Left lung (tissue), 10 donors: ENCODE data around the gene PTGFR. TPM values are rescaled to one million over a fixed set of nuclear protein-coding genes. Genes with fewer than 3 reads are reported as not detected.

Source experiments
- ATAC-seq: fragments of 200-7000 bp; cut with Tn5 transposase; one replicate; pipeline ENCODE4 v1.9.1; 2020; ENCODE audit warnings: moderate library complexity
- DNase-seq, 4 donors: peaks; one replicate each; pipeline ENCODE4 v3.0.0-alpha.2; 2013 to 2020
- H3K27ac ChIP-seq, 2 donors: fragments of 200-600 bp; sonication (generic) in 1 of 2; one replicate each; pipeline versions ENCODE4 v1.5.0 to v1.8.0; 2020 to 2021
- H3K27me3 ChIP-seq, 2 donors: fragments of 200-600 bp; sonication (generic) in 1 of 2; one replicate each; pipeline versions ENCODE4 v1.5.0 to v1.8.0; 2020 to 2021
- H3K36me3 ChIP-seq, 2 donors: fragments of 200-600 bp; sonication (generic) in 1 of 2; one replicate each; pipeline versions ENCODE4 v1.5.0 to v1.8.0; 2020 to 2021
- H3K4me1 ChIP-seq, 2 donors: fragments of 200-600 bp; one replicate each; pipeline ENCODE4 v1.8.0; 2021
- H3K4me3 ChIP-seq, 2 donors: fragments of 200-600 bp; sonication (generic) in 1 of 2; one replicate each; pipeline versions ENCODE4 v1.5.0 to v1.8.0; 2020 to 2021; ENCODE audit warnings: mild to moderate bottlenecking in 1 of 2
- H3K9me3 ChIP-seq, 2 donors: fragments of 200-600 bp; sonication (generic) in 1 of 2; one replicate each; pipeline versions ENCODE4 v1.5.0 to v1.8.0; 2020 to 2021
- intact Hi-C, 2 donors: fragments of 100-400 bp; cut with DNase I; formaldehyde crosslinking; loops; one replicate each; pipeline versions ENCODE4 v1.11.2 to v1.14.2; 2022
- polyA plus RNA-seq, 6 donors: library from polyadenylated mRNA; unstranded; fragments of 120-200 nt; gene quantifications; one replicate each; pipeline ENCODE4 v1.2.1, GENCODE V29; 2013; ENCODE audit not compliant: insufficient read length in 6 of 6
- total RNA-seq, 2 donors: library from RNA; stranded (reverse); fragmentation: NEBNext Ultra II Directional; extraction: Animal tissue kit (Norgen Biotek cat#: 25700); gene quantifications; one replicate each; pipeline ENCODE4 v1.2.1, GENCODE V29; 2021
- TF ChIP-seq, protein P1 (sequence below), 2 donors: fragments of 200-600 bp; sonication (generic) in 1 of 2; IDR thresholded peaks; one replicate each; pipeline versions ENCODE4 v1.5.0 to v1.8.0; 2021; ENCODE audit warnings: antibody characterized with exemption in 2 of 2
- donor health status: DM: no; HTN: yes; CAD: no.
- donor health status: DM: no; HTN: no; CAD: no.

PTGFR gene
- total and polyA plus RNA-seq, 8 donors = 0.10 to 4.7 (median 0.16) TPM

DNA sequence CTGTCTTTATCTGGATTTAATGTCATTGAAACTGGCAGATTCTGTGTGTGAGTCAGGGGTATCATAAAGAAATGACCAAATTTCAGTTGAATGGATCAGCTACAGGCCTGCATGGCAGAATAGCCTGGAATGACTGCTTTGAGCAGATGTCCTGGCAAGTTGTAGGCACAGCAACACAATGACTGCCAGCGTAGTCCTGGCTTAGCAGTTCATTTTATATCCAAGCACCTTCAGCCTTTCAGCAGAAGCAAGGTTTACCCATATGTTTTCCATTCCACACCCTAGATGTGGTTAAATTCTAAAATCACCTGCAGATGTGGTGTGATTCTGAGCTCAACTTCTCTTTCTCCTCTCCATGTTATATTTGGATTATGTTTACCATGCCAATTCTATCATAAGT, 22.3 kb upstream of the PTGFR start:
- no peaks in the 10 kb centered on the region for H3K27me3 ChIP-seq
- intact Hi-C loops = no loop called here
- H3K9me3 ChIP-seq = peaks cover 0 to 1% of the 10 kb centered on the region in 2 donors
- no peaks in the 10 kb centered on the region for H3K36me3 ChIP-seq
- TF ChIP-seq, protein P1, sequence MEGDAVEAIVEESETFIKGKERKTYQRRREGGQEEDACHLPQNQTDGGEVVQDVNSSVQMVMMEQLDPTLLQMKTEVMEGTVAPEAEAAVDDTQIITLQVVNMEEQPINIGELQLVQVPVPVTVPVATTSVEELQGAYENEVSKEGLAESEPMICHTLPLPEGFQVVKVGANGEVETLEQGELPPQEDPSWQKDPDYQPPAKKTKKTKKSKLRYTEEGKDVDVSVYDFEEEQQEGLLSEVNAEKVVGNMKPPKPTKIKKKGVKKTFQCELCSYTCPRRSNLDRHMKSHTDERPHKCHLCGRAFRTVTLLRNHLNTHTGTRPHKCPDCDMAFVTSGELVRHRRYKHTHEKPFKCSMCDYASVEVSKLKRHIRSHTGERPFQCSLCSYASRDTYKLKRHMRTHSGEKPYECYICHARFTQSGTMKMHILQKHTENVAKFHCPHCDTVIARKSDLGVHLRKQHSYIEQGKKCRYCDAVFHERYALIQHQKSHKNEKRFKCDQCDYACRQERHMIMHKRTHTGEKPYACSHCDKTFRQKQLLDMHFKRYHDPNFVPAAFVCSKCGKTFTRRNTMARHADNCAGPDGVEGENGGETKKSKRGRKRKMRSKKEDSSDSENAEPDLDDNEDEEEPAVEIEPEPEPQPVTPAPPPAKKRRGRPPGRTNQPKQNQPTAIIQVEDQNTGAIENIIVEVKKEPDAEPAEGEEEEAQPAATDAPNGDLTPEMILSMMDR (IDR thresholded peaks at IDR 0.05) = no peak
- H3K4me3 ChIP-seq = no peak overlapping the region
- DNase-seq (no peak), ATAC-seq (no peak)
- no peaks in the 10 kb centered on the region for H3K4me1 ChIP-seq
- no peak overlapping the region for H3K27ac ChIP-seq

DNA sequence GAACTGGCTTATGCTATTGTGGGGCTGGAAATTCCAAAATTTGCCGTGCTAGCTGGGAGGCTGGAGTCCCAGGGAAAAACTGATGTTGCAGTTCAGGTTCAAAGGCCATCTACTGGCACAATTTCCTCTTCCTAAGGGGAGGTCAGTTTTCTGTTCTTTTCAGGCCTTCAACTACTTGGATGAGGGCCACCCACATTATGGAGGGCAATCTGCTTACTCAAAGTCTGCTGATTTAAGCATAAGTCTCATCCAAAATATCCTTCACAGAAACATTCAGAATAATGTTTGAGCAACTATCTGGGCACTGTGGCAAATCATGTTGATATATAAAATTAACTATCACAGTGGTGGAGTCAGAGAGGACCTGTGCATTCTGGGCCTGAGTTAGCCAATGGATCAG, 21.2 kb upstream of the PTGFR start:
- no peaks in the 10 kb centered on the region for H3K27me3 ChIP-seq
- H3K27ac ChIP-seq = no peak overlapping the region
- ATAC-seq (no peak), DNase-seq (no peak)
- H3K36me3 ChIP-seq = no peaks in the 10 kb centered on the region
- TF ChIP-seq, protein P1 (IDR thresholded peaks at IDR 0.05) = no peak
- no peaks in the 10 kb centered on the region for H3K9me3 ChIP-seq
- H3K4me3 ChIP-seq = no peak overlapping the region
- no peaks in the 10 kb centered on the region for H3K4me1 ChIP-seq
- intact Hi-C loops = no loop called here

DNA sequence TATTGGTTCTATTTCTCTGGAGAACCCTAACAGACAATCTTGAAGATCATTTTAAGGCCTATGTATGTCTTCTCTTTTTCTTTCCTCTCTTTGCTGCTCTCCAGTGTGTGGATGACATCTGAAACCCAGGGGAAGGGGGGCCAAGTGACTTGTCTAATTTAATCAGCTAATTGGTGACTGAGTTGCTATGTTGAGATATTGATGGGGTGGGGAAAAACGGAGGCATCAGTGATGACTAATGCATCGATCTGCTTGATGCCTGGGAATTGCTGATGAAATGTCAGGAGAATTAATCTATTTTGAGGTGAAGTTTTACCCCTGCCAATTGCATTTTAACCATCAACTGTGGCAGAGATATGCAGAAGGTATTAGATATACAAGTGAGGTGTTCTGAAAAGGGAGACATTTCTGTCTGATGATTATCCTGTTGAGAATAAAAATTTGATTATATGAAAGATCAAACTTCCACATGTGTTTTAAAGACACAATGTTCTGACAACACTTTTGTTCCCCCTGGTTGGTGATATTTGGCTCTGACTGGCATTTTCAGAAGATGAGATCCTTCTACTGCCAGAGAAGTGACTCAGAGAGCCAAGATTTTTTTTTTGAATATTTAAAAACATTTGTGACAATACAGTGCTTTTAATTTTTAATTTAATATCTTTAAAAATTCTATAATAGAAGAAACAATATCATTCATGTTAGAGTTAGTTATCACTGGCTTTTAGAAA, 18.7 kb upstream of the PTGFR start:
- Histone ChIP-seq H3K9me3 (no peaks in the 10 kb centered on the region), H3K4me1 (no peaks in the 10 kb centered on the region), H3K36me3 (no peaks in the 10 kb centered on the region), H3K4me3 (no peak overlapping the region), H3K27me3 (no peaks in the 10 kb centered on the region), H3K27ac (no peak overlapping the region)
- intact Hi-C loops = no loop called here
- DNase-seq = no peak
- TF ChIP-seq, protein P1 (IDR thresholded peaks at IDR 0.05) = no peak
- ATAC-seq = no peak

DNA sequence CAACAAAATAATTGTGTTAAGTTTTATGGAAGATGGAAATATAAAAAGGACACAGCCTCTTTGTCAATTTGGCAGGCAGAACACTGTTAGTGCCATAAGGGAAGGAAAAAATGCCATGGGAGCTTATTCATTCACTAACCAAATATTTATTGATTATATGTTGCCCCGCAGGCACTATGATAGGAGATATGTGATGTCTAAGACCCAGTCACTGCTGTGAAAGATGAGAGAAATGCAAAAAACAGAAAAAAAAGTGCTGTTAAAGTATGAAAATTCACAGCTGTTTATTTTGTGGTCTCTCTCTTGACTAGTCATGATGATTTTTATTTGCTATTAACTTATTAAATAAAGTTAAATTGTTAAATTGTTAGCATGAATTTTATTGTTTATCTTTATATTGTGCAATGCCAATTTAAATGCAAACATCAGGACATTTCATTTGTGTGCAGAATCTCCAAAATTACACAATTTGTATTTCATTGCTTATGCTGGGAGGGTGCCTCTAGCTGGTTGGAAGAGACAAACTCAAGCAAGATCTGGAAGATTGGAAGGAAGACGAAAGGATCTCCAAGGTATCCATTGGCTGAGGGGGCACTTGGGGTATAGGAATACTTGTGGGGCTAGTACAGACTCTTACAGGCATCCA, 17.8 kb upstream of the PTGFR start:
- no peaks in the 10 kb centered on the region for H3K4me1 ChIP-seq
- DNase-seq = no peak
- H3K27ac ChIP-seq = no peak overlapping the region
- TF ChIP-seq, protein P1 (IDR thresholded peaks at IDR 0.05) = no peak
- H3K27me3 ChIP-seq = no peaks in the 10 kb centered on the region
- no peak overlapping the region for H3K4me3 ChIP-seq
- no peaks in the 10 kb centered on the region for H3K9me3 ChIP-seq
- no peaks in the 10 kb centered on the region for H3K36me3 ChIP-seq
- intact Hi-C loops = no loop called here
- no peak for ATAC-seq

DNA sequence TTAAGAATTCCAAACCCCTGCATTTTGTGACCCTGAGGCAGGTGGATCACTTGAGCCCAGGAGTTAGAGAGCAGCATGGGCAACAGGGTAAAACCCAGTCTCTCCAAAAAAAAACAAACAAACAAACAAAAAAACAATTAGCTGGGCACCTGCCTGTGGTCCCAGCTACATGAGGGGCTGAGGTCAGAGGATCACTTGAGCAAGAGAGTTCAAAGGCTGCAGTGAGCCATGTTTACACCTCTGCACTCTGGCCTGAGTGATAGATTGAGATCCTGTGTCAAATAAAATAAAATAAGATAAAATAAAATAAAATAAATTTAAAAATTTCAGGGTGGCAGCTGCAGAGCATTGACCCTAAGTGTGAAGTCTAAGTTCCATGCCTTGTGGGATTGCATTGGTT, 16.7 kb upstream of the PTGFR start:
- H3K27me3 ChIP-seq = no peaks in the 10 kb centered on the region
- no peak overlapping the region for H3K4me3 ChIP-seq
- H3K4me1 ChIP-seq = no peaks in the 10 kb centered on the region
- H3K9me3 ChIP-seq = no peaks in the 10 kb centered on the region
- TF ChIP-seq, protein P1 (IDR thresholded peaks at IDR 0.05) = no peak
- H3K27ac ChIP-seq = no peak overlapping the region
- DNase-seq (no peak), ATAC-seq (no peak)
- intact Hi-C loops = no loop called here
- H3K36me3 ChIP-seq = no peaks in the 10 kb centered on the region
